ENCODE results near the gene RALGPS1.

DNA sequence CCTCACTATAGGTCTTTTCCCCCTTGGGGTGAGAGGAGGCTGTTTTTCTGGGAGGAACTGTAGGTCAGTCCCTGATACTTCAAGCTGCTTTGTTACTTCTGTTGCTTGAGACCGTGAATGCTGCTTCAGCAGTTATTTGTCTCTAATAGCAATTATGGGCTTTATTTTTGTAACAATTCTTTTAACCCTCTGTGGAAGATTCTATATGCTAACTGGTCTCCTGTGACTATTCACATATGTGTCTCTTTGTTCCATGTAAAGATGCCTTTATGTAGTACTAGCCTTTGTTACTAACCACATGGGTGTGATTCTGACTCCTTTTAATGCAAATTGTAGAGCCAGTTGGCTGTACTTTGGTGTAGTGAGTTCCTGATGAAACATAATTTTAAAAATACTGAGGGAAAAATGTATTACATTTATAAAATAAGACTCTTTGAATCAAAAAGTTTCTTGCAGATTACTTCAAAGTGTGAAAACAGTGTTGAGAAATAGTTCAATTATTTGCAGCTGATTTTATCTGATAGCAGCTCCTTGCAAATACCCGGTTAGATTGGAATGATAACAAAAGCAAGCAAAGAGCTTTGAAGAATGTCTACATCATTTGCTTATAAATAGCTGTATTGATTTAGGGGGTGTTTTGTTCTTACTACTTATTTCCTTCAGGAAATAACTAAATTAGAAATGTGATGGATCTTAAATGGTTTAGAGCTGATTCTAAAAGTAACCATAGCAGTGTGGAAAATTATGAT lies 161.2 kb downstream of the RALGPS1 start:
- TF ChIP-seq LEF1 (IDR thresholded peaks at IDR 0.05; ENCODE audit: borderline replicate concordance) (no peak), FOXA1 (IDR thresholded peaks at IDR 0.05) (no peak), BHLHE40 (IDR thresholded peaks at IDR 0.05; ENCODE audit: borderline replicate concordance) (no peak), TARDBP (IDR thresholded peaks at IDR 0.05) (no peak), L3MBTL2 (conservative IDR thresholded peaks at IDR 0.05) (no peak), FOXM1 (IDR thresholded peaks at IDR 0.05; ENCODE audit: borderline replicate concordance) (no peak)
- TF ChIP-seq, protein P1, sequence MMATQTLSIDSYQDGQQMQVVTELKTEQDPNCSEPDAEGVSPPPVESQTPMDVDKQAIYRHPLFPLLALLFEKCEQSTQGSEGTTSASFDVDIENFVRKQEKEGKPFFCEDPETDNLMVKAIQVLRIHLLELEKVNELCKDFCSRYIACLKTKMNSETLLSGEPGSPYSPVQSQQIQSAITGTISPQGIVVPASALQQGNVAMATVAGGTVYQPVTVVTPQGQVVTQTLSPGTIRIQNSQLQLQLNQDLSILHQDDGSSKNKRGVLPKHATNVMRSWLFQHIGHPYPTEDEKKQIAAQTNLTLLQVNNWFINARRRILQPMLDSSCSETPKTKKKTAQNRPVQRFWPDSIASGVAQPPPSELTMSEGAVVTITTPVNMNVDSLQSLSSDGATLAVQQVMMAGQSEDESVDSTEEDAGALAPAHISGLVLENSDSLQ (IDR thresholded peaks at IDR 0.05): no peak

Measured in HEK293T (cell line).